Tibial artery (tissue), 4 donors: ENCODE results near the gene FCER2.

Source experiments
- DNase-seq, 2 donors: peaks; one replicate each; pipeline ENCODE4 v3.0.0-alpha.2; 2019
- H3K27ac ChIP-seq, 2 donors: fragments of 200-600 bp; sonication (generic) in 1 of 2; 1 replicate in 1 of 2; 2 replicates in 1 of 2; pipeline ENCODE4 v1.5.1; 2018 to 2019; ENCODE audit warnings: mild to moderate bottlenecking in 1 of 2
- H3K27me3 ChIP-seq, 2 donors: fragments of 200-600 bp; sonication (generic) in 1 of 2; one replicate each; pipeline versions ENCODE4 v1.5.1 to v1.6.0; 2016 to 2019
- H3K36me3 ChIP-seq, 3 donors: fragments of 200-600 bp; sonication (generic) in 2 of 3; one replicate each; pipeline ENCODE4 v1.5.1; 2016 to 2019; ENCODE audit warnings: mild to moderate bottlenecking in 2 of 3
- H3K4me1 ChIP-seq, 4 donors: fragments of 200-600 bp; sonication (generic) in 2 of 4; 1 replicate in 3 of 4; 2 replicates in 1 of 4; pipeline ENCODE4 v1.5.1; 2016 to 2019
- H3K4me3 ChIP-seq, 2 donors: fragments of 200-600 bp; sonication (generic) in 1 of 2; 1 replicate in 1 of 2; 2 replicates in 1 of 2; pipeline ENCODE4 v1.5.1; 2018 to 2019; ENCODE audit warnings: mild to moderate bottlenecking in 2 of 2
- H3K9me3 ChIP-seq, 3 donors: fragments of 200-600 bp; sonication (generic) in 1 of 3; one replicate each; pipeline ENCODE4 v1.5.1; 2016 to 2019
- intact Hi-C: fragments of 100-400 bp; cut with DNase I; formaldehyde crosslinking; loops from one replicate; pipeline ENCODE4 v1.15.0; 2023; ENCODE audit warnings: low total_unique reads
- TF ChIP-seq, protein P1 (sequence below), 2 experiments: fragments of 200-600 bp in 1 of 2; fragments of 450-650 bp in 1 of 2; IDR thresholded peaks; one replicate each; pipeline ENCODE4 v1.5.1; 2017 to 2019; ENCODE audit warnings: antibody characterized with exemption in 2 of 2, mild to moderate bottlenecking in 1 of 2, moderate library complexity in 1 of 2

Gene FCER2

DNA sequence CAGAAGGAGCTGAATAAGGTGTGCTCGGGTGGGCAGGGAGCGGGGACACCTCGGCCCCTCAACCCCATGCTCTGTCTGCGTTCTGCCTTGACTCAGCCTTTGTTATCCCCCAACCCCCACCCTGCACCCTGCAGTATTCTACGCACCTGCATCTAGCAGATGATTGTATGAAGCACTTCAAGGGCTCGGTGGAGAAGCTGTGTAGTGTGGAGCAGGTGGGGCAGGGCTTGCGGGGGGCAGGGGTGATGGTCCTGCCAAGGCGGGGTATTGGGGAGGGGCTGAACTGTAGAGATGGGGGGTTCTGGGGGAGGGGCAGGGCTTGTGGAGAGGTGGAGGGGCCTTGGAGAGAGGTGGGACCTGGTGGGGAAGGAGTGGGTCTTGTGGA, 58.9 kb downstream of the FCER2 start:
- Histone ChIP-seq H3K4me1 (no peaks in the 10 kb centered on the region), H3K27me3 (peaks cover 0 to 63% of the 10 kb centered on the region in 2 donors), H3K27ac (no peak overlapping the region), H3K36me3 (peaks cover 0 to 31% (median 0%) of the 10 kb centered on the region in 3 donors), H3K4me3 (no peak overlapping the region), H3K9me3 (no peaks in the 10 kb centered on the region)
- DNase-seq = no peak
- TF ChIP-seq, protein P1, sequence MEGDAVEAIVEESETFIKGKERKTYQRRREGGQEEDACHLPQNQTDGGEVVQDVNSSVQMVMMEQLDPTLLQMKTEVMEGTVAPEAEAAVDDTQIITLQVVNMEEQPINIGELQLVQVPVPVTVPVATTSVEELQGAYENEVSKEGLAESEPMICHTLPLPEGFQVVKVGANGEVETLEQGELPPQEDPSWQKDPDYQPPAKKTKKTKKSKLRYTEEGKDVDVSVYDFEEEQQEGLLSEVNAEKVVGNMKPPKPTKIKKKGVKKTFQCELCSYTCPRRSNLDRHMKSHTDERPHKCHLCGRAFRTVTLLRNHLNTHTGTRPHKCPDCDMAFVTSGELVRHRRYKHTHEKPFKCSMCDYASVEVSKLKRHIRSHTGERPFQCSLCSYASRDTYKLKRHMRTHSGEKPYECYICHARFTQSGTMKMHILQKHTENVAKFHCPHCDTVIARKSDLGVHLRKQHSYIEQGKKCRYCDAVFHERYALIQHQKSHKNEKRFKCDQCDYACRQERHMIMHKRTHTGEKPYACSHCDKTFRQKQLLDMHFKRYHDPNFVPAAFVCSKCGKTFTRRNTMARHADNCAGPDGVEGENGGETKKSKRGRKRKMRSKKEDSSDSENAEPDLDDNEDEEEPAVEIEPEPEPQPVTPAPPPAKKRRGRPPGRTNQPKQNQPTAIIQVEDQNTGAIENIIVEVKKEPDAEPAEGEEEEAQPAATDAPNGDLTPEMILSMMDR (IDR thresholded peaks at IDR 0.05) = no peak
- intact Hi-C loops = loop anchor here (10.0 kb wide), 1 partner anchor 152 kb away; no protein-coding TSS in a partner anchor

DNA sequence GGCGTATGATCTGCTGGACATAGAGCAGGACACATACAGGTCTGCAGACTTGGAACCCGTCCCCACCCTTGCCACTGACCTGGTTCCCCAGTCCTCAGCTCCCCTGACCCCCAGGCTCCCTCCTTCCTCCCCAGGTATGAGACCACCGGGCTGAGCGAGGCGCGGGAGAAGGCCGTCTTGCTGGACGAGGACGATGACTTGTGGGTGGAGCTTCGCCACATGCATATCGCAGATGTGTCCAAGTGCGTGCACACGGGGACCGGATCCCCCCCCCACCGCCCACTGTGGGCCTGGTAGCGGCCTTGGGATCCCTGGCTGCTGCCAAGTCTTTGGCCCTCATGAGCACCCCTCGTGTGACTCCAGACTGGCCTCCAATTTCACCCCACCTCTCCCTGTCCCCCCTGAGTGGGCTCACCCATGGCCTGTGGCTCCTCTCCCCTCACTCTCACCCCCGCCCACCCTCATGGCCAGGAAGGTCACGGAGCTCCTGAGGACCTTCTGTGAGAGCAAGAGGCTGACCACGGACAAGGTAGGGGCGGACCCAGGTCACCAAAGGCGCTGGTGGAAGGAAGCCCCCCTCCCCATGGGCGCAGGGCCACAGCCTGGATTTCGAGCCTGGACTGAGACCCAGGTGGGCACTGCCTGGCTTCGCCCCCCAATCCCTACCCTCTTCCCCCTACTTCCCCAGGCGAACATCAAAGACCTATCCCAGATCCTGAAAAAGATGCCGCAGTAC, 59.5 kb downstream of the FCER2 start:
- H3K4me3 ChIP-seq = no peak overlapping the region
- DNase-seq = no peak
- H3K27me3 ChIP-seq = peaks cover 0 to 64% of the 10 kb centered on the region in 2 donors
- intact Hi-C loops = loop anchor here (10.0 kb wide), 1 partner anchor 152 kb away; no protein-coding TSS in a partner anchor
- peaks cover 0 to 27% (median 0%) of the 10 kb centered on the region in 3 donors for H3K36me3 ChIP-seq
- no peaks in the 10 kb centered on the region for H3K9me3 ChIP-seq
- TF ChIP-seq, protein P1 (IDR thresholded peaks at IDR 0.05) = no peak
- no peaks in the 10 kb centered on the region for H3K4me1 ChIP-seq
- no peak overlapping the region for H3K27ac ChIP-seq

DNA sequence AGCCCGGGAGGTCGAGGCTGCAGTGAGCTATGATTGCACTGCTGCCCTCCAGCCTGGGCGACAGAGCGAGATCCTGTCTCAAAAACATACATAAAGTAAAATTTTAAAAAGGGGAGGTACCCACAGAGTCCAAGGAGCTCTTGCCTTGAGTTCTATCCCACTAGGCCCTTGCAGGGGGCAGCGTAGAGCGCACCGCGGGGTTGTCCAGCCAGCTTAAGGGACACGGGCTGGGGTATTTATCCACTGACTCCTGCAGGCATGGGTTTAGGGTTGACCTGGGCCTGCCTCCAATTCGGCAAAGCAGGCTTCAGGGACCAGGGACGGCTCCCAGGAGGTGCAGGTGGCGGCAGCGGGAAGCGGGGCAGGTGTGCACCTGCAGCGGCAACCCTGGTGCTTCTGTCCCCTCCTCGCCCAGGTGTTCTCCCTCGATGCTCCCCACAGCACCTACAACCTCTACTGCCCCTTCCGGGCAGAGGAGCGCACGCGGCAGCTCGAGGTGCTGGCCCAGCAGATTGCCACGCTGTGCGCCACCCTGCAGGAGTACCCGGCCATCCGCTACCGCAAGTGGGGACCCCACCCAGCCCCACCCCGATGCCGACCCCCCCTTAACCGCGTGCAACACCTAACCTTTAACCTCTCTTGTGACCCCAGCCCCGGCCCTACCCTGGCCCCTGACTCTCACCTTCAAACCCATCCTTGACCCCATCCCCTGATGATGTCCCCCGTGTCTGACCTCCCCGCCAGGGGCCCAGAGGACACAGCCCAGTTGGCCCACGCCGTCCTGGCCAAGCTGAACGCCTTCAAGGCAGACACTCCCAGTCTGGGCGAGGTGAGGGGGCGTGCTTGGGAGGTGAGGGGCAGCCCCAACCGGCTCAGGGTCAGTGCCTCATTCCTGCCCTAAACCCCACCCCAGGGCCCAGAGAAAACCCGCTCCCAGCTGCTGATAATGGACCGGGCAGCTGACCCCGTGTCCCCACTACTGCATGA, 60.3 kb downstream of the FCER2 start:
- DNase-seq = no peak
- no peaks in the 10 kb centered on the region for H3K9me3 ChIP-seq
- H3K27me3 ChIP-seq = peaks cover 0 to 64% of the 10 kb centered on the region in 2 donors
- TF ChIP-seq, protein P1 (IDR thresholded peaks at IDR 0.05) = no peak
- H3K27ac ChIP-seq = no peak overlapping the region
- no peak overlapping the region for H3K4me3 ChIP-seq
- H3K36me3 ChIP-seq = peaks cover 0 to 21% (median 0%) of the 10 kb centered on the region in 3 donors
- intact Hi-C loops = loop anchor here (10.0 kb wide), 1 partner anchor 153 kb away; no protein-coding TSS in a partner anchor
- peaks cover 0 to 5% (median 1%) of the 10 kb centered on the region in 4 donors for H3K4me1 ChIP-seq

DNA sequence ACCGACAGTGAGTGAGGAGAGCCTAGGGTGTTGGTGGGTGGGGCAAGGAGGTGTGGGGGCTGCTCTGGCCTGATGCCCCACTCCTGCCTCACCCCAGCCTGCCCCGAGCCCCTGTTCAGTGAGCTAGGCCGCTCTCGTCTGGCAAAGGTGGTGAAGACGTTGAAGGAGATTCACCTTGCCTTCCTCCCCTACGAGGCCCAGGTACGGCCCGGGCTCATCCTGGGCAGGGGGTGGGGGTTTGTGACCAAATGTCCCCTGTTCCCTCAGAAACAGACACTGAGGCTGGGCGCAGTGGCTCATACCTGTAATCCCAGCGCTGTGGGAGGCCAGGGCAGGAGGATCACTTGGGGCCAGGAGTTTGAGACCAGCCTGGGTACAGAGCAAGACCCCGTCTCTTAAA, 61.1 kb downstream of the FCER2 start:
- no peak for DNase-seq
- no peaks in the 10 kb centered on the region for H3K9me3 ChIP-seq
- H3K4me1 ChIP-seq = peaks cover 0 to 11% (median 1%) of the 10 kb centered on the region in 4 donors
- H3K36me3 ChIP-seq = peaks cover 0 to 14% (median 0%) of the 10 kb centered on the region in 3 donors
- H3K27ac ChIP-seq = no peak overlapping the region
- no peak overlapping the region for H3K4me3 ChIP-seq
- TF ChIP-seq, protein P1 (IDR thresholded peaks at IDR 0.05) = no peak
- intact Hi-C loops = loop anchor here (10.0 kb wide), 1 partner anchor 154 kb away; no protein-coding TSS in a partner anchor
- H3K27me3 ChIP-seq = peaks cover 0 to 63% of the 10 kb centered on the region in 2 donors

DNA sequence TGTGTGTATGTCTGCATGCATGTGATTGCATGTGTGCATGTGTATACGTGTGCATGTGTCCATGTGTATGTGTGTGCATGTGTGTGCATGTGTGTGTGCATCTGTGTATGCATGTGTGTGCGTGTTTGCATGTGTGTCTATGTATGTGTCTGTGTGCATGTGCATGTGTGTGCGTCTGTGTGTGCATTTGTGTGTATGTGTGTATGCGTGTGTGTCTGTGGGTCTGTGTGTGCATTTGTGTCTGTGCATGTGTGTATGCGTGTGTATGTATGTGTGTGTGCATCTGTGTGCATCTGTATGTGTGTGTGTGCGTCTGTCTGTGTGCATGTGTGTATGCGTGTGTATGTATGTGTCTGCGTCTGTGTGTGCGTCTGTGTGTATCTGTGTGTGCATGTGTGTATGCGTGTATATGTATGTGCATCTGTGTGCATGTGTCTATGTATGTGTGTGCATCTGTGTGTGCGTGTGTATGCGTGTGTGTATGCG, 62.0 kb downstream of the FCER2 start:
- intact Hi-C loops = loop anchor here (10.0 kb wide), 1 partner anchor 155 kb away; no protein-coding TSS in a partner anchor
- peaks cover 0 to 10% (median 0%) of the 10 kb centered on the region in 3 donors for H3K36me3 ChIP-seq
- H3K27ac ChIP-seq = no peak overlapping the region
- DNase-seq = no peak
- H3K9me3 ChIP-seq = no peaks in the 10 kb centered on the region
- TF ChIP-seq, protein P1 (IDR thresholded peaks at IDR 0.05) = no peak
- peaks cover 0 to 11% (median 1%) of the 10 kb centered on the region in 4 donors for H3K4me1 ChIP-seq
- no peak overlapping the region for H3K4me3 ChIP-seq
- H3K27me3 ChIP-seq = peaks cover 0 to 64% of the 10 kb centered on the region in 2 donors
